GM19467 (cell line): ENCODE data around the gene HOXD10.

Source experiments
- ATAC-seq: cut with Tn5 transposase; IDR thresholded peaks from one replicate; pipeline ENCODE4 v1.9.1; 2021; ENCODE audit warnings: mild to moderate bottlenecking, moderate library complexity; ENCODE audit not compliant: unreplicated experiment

HOXD10 gene

GRCh38 chr2:176105730-176106580, 10.6 kb upstream of the HOXD10 start:
- no peak for ATAC-seq

- ATAC-seq, result no peak
Observed at GRCh38 chr2:176106581-176107539, 9.7 kb upstream of the HOXD10 start, which contains the start of gene HOXD11. Gene HOXD11 (plus strand): TSS chr2:176107280. CDS start chr2:176107356, 76 bp downstream.

- ATAC-seq, result no peak
Observed at GRCh38 chr2:176107731-176108181, 8.8 kb upstream of the HOXD10 start.

GRCh38 chr2:176109192-176109901, 7.2 kb upstream of the HOXD10 start:
- no peak for ATAC-seq

GRCh38 chr2:176109946-176110345, 6.6 kb upstream of the HOXD10 start:
- ATAC-seq, result no peak

GRCh38 chr2:176110415-176111308, 5.9 kb upstream of the HOXD10 start:
- ATAC-seq, result no peak

GRCh38 chr2:176111309-176111663, 5.3 kb upstream of the HOXD10 start:
- no peak for ATAC-seq

GRCh38 chr2:176111846-176112374, 4.7 kb upstream of the HOXD10 start:
- no peak for ATAC-seq

- no peak for ATAC-seq
Observed at GRCh38 chr2:176112375-176113302, 3.9 kb upstream of the HOXD10 start.

- ATAC-seq, result no peak
Observed at GRCh38 chr2:176114120-176114929, 2.3 kb upstream of the HOXD10 start.

- no peak for ATAC-seq
Observed at GRCh38 chr2:176114930-176115625, 1.5 kb upstream of the HOXD10 start.

GRCh38 chr2:176117162-176117822, 714 bp downstream of the HOXD10 start:
- ATAC-seq, result no peak

GRCh38 chr2:176117823-176118371, 1.3 kb downstream of the HOXD10 start:
- no peak for ATAC-seq

- ATAC-seq, result no peak
Observed at GRCh38 chr2:176118601-176119339, 2.2 kb downstream of the HOXD10 start.

- ATAC-seq, result no peak
Observed at GRCh38 chr2:176120364-176121189, 4.0 kb downstream of the HOXD10 start.
